ENCODE data around the gene EPHA6.

Gene EPHA6

DNA sequence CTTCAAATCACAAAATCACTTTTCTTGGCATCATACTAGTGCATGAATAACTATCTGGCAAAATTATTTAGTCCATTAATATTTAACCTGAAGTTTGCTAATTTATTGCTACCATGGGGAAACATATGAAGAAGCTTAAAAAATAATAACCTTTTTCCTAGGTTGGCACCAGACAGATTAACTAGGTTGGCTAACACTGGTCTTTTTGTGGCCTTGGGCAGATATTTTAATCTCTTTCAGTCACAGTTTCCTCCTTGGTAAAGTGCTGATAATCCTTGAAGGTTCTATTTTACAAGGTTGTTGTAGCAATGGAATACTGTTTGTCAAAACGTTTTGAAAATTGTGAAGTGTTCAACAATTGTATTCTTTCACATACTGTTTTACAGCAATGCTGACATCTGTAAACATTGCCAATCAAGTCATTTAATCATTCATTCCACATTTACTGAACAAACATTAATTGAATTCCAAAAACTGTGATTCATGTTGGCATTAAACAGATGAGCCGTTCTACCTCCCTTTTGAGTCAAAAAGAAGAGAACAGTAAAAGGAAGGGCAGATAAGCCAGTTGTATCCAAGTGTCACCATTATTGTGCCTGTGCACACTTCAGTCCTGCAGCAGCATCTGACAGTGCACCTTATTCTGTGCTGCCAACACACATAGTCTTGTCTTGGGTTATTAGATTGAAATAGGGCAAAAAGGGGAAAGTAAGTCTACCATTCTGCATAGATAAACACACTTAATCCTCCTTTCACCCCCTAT lies 21.9 kb downstream of the EPHA6 start:
- H3K27me3 ChIP-seq (ENCODE audit: insufficient read depth, low read length) = no peaks in the 10 kb centered on the region
- no peaks in the 10 kb centered on the region for H3K4me1 ChIP-seq (ENCODE audit: insufficient read depth, low read length)
- no peak overlapping the region for H3K4me3 ChIP-seq (ENCODE audit: low read length)
- H3K9me3 ChIP-seq (ENCODE audit: insufficient read depth, low read depth, low read length) = no peaks in the 10 kb centered on the region
- no peak overlapping the region for H3K9ac ChIP-seq (ENCODE audit: low read depth, low read length)
- H3K27ac ChIP-seq (ENCODE audit: low read depth, low read length) = no peak overlapping the region
- H3K36me3 ChIP-seq (ENCODE audit: insufficient read depth, low read length) = no peaks in the 10 kb centered on the region
- 96% methylated on average over 1 of the region's 2 CpGs for WGBS

DNA sequence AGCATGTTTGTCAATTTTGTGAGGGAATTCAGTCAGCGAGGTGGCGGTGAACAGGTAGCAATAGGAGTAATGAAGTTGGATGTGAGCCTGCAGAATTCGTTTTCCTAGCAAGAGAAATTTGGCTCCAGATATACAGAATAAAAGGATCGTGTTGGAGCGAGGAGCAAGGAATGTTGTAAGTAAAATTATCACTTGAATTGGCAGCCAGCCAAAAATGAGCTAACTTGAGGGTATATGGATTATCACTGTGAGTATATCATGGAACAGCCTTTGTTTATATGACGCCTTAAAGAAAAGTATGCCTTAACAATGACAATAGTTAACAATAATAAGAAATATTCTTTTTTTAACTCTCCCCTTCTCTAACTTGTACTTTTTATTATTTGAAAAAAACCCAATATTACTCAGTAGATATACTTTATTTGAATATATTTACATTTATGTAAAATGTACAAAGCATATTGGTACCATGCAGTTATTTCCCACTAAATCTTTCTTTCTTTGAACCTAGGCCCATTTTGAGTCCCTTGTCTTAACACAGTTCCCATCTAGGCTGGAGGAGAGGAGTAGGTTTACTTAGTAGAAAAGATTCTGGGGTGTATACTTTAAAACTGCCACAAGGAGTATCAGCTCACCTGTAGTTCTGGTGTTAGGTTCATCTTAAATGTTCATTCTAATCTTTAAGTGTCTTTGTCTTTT lies 29.3 kb downstream of the EPHA6 start:
- H3K9ac ChIP-seq (ENCODE audit: low read depth, low read length) = no peak overlapping the region
- no peak overlapping the region for H3K4me3 ChIP-seq (ENCODE audit: low read length)
- no peaks in the 10 kb centered on the region for H3K36me3 ChIP-seq (ENCODE audit: insufficient read depth, low read length)
- no peaks in the 10 kb centered on the region for H3K9me3 ChIP-seq (ENCODE audit: insufficient read depth, low read depth, low read length)
- no peaks in the 10 kb centered on the region for H3K4me1 ChIP-seq (ENCODE audit: insufficient read depth, low read length)
- H3K27ac ChIP-seq (ENCODE audit: low read depth, low read length) = no peak overlapping the region
- no peaks in the 10 kb centered on the region for H3K27me3 ChIP-seq (ENCODE audit: insufficient read depth, low read length)
- 93% methylated on average over 5 of the region's 6 CpGs for WGBS

DNA sequence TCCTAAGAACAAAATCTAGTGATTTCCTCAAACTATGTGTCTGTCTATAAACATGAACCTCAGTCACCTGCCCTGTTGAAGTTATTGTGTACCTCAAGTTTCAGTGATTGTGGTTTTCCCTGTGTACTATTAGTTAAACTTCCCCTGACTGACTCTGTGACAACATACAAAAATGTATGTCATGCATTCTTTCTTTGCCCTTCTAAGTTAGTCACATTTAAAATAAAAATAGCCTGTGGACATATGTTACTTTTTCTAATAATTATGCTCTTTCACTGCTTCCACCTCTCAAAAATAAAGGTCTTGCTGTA lies 29.8 kb downstream of the EPHA6 start:
- Histone ChIP-seq H3K4me3 (ENCODE audit: low read length) (no peak overlapping the region), H3K27ac (ENCODE audit: low read depth, low read length) (no peak overlapping the region), H3K27me3 (ENCODE audit: insufficient read depth, low read length) (no peaks in the 10 kb centered on the region), H3K9ac (ENCODE audit: low read depth, low read length) (no peak overlapping the region), H3K4me1 (ENCODE audit: insufficient read depth, low read length) (no peaks in the 10 kb centered on the region), H3K9me3 (ENCODE audit: insufficient read depth, low read depth, low read length) (no peaks in the 10 kb centered on the region), H3K36me3 (ENCODE audit: insufficient read depth, low read length) (no peaks in the 10 kb centered on the region)

- Histone ChIP-seq H3K27ac (ENCODE audit: low read depth, low read length) (no peak overlapping the region), H3K4me3 (ENCODE audit: low read length) (no peak overlapping the region), H3K27me3 (ENCODE audit: insufficient read depth, low read length) (no peaks in the 10 kb centered on the region), H3K9ac (ENCODE audit: low read depth, low read length) (no peak overlapping the region), H3K4me1 (ENCODE audit: insufficient read depth, low read length) (no peaks in the 10 kb centered on the region), H3K36me3 (ENCODE audit: insufficient read depth, low read length) (no peaks in the 10 kb centered on the region), H3K9me3 (ENCODE audit: insufficient read depth, low read depth, low read length) (no peaks in the 10 kb centered on the region)
- WGBS = 98% methylated on average over 2 of the region's 2 CpGs
Observed at GRCh38 chr3:96852849-96853248, 38.5 kb downstream of the EPHA6 start.

GRCh38 chr3:96860882-96861281 lies 46.5 kb downstream of the EPHA6 start:
- Histone ChIP-seq H3K36me3 (ENCODE audit: insufficient read depth, low read length) (no peaks in the 10 kb centered on the region), H3K4me3 (ENCODE audit: low read length) (no peak overlapping the region), H3K4me1 (ENCODE audit: insufficient read depth, low read length) (no peaks in the 10 kb centered on the region), H3K9me3 (ENCODE audit: insufficient read depth, low read depth, low read length) (no peaks in the 10 kb centered on the region), H3K27me3 (ENCODE audit: insufficient read depth, low read length) (no peaks in the 10 kb centered on the region), H3K27ac (ENCODE audit: low read depth, low read length) (no peak overlapping the region), H3K9ac (ENCODE audit: low read depth, low read length) (no peak overlapping the region)
- WGBS = 96% methylated on average over 1 of the region's 1 CpG

GRCh38 chr3:96863129-96863740 lies 48.8 kb downstream of the EPHA6 start:
- no peaks in the 10 kb centered on the region for H3K4me1 ChIP-seq (ENCODE audit: insufficient read depth, low read length)
- WGBS = 10% methylated on average over 1 of the region's 1 CpG
- H3K36me3 ChIP-seq (ENCODE audit: insufficient read depth, low read length) = no peaks in the 10 kb centered on the region
- H3K27ac ChIP-seq (ENCODE audit: low read depth, low read length) = no peak overlapping the region
- no peak overlapping the region for H3K4me3 ChIP-seq (ENCODE audit: low read length)
- H3K27me3 ChIP-seq (ENCODE audit: insufficient read depth, low read length) = no peaks in the 10 kb centered on the region
- H3K9me3 ChIP-seq (ENCODE audit: insufficient read depth, low read depth, low read length) = no peaks in the 10 kb centered on the region
- no peak overlapping the region for H3K9ac ChIP-seq (ENCODE audit: low read depth, low read length)

- H3K36me3 ChIP-seq (ENCODE audit: insufficient read depth, low read length) = no peaks in the 10 kb centered on the region
- no peak overlapping the region for H3K27ac ChIP-seq (ENCODE audit: low read depth, low read length)
- no peak overlapping the region for H3K4me3 ChIP-seq (ENCODE audit: low read length)
- 97% methylated on average over 2 of the region's 2 CpGs for WGBS
- H3K4me1 ChIP-seq (ENCODE audit: insufficient read depth, low read length) = no peaks in the 10 kb centered on the region
- no peaks in the 10 kb centered on the region for H3K27me3 ChIP-seq (ENCODE audit: insufficient read depth, low read length)
- H3K9me3 ChIP-seq (ENCODE audit: insufficient read depth, low read depth, low read length) = no peaks in the 10 kb centered on the region
- no peak overlapping the region for H3K9ac ChIP-seq (ENCODE audit: low read depth, low read length)
Observed at GRCh38 chr3:96865605-96866004, 51.2 kb downstream of the EPHA6 start.

GRCh38 chr3:96869316-96869715 lies 54.9 kb downstream of the EPHA6 start:
- no peaks in the 10 kb centered on the region for H3K36me3 ChIP-seq (ENCODE audit: insufficient read depth, low read length)
- no peaks in the 10 kb centered on the region for H3K27me3 ChIP-seq (ENCODE audit: insufficient read depth, low read length)
- H3K9ac ChIP-seq (ENCODE audit: low read depth, low read length) = no peak overlapping the region
- no peaks in the 10 kb centered on the region for H3K9me3 ChIP-seq (ENCODE audit: insufficient read depth, low read depth, low read length)
- H3K4me1 ChIP-seq (ENCODE audit: insufficient read depth, low read length) = no peaks in the 10 kb centered on the region
- no peak overlapping the region for H3K27ac ChIP-seq (ENCODE audit: low read depth, low read length)
- H3K4me3 ChIP-seq (ENCODE audit: low read length) = no peak overlapping the region
- 88% methylated on average over 2 of the region's 2 CpGs for WGBS

GRCh38 chr3:96877510-96877909 lies 63.1 kb downstream of the EPHA6 start:
- Histone ChIP-seq H3K36me3 (ENCODE audit: insufficient read depth, low read length) (no peaks in the 10 kb centered on the region), H3K9ac (ENCODE audit: low read depth, low read length) (no peak overlapping the region), H3K9me3 (ENCODE audit: insufficient read depth, low read depth, low read length) (no peaks in the 10 kb centered on the region), H3K4me3 (ENCODE audit: low read length) (no peak overlapping the region), H3K4me1 (ENCODE audit: insufficient read depth, low read length) (no peaks in the 10 kb centered on the region), H3K27ac (ENCODE audit: low read depth, low read length) (no peak overlapping the region), H3K27me3 (ENCODE audit: insufficient read depth, low read length) (no peaks in the 10 kb centered on the region)
- no CpG with 5 or more reads among the region's 4 CpGs for WGBS

GRCh38 chr3:96900031-96900430 lies 85.6 kb downstream of the EPHA6 start:
- 88% methylated on average over 1 of the region's 1 CpG for WGBS
- Histone ChIP-seq H3K27me3 (ENCODE audit: insufficient read depth, low read length) (no peaks in the 10 kb centered on the region), H3K27ac (ENCODE audit: low read depth, low read length) (no peak overlapping the region), H3K9ac (ENCODE audit: low read depth, low read length) (no peak overlapping the region), H3K9me3 (ENCODE audit: insufficient read depth, low read depth, low read length) (no peaks in the 10 kb centered on the region), H3K4me1 (ENCODE audit: insufficient read depth, low read length) (no peaks in the 10 kb centered on the region), H3K36me3 (ENCODE audit: insufficient read depth, low read length) (no peaks in the 10 kb centered on the region), H3K4me3 (ENCODE audit: low read length) (no peak overlapping the region)

- Histone ChIP-seq H3K9ac (ENCODE audit: low read depth, low read length) (no peak overlapping the region), H3K9me3 (ENCODE audit: insufficient read depth, low read depth, low read length) (no peaks in the 10 kb centered on the region), H3K27me3 (ENCODE audit: insufficient read depth, low read length) (no peaks in the 10 kb centered on the region), H3K4me3 (ENCODE audit: low read length) (no peak overlapping the region), H3K27ac (ENCODE audit: low read depth, low read length) (no peak overlapping the region), H3K4me1 (ENCODE audit: insufficient read depth, low read length) (no peaks in the 10 kb centered on the region), H3K36me3 (ENCODE audit: insufficient read depth, low read length) (no peaks in the 10 kb centered on the region)
- 86% methylated on average over 3 of the region's 4 CpGs for WGBS
Observed at GRCh38 chr3:96900566-96900965, 86.2 kb downstream of the EPHA6 start.

Measured in HUES64 (cell line).